ENCODE measurements around the gene FAM200B.

FAM200B gene

GRCh38 chr4:15652841-15653240 is 28.8 kb upstream of the FAM200B start:
- no peak for TF ChIP-seq CTCF (IDR thresholded peaks at IDR 0.05; ENCODE audit: low read depth, low read length)
- H3K4me3 ChIP-seq (ENCODE audit: low read depth, low read length): peak overlapping the region; percentile 86

DNA sequence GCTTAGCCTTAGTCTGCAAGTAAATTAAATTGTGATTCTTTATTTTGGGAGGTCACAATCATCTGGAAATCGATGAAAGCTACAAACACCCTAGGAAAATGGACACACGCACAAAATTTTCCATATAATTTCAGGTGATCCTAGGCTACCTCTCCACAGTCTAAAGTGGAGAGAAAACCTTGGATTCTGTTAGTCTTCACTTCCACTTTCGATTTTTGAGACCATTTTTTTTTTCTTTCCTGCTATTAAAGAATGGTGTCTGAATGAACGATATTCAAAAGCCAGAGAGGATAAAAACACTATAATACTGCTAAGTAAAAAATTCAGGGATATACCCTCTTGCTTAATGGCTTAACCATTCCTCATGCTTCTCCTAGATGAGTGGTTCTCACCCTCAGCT is 28.2 kb upstream of the FAM200B start:
- H3K4me3 ChIP-seq (ENCODE audit: low read depth, low read length): peak overlapping the region; percentile 86
- no peak for TF ChIP-seq CTCF (IDR thresholded peaks at IDR 0.05; ENCODE audit: low read depth, low read length)

- TF ChIP-seq CTCF (IDR thresholded peaks at IDR 0.05; ENCODE audit: low read depth, low read length): no peak
- H3K4me3 ChIP-seq (ENCODE audit: low read depth, low read length): peak overlapping the region; percentile 86
Measured at GRCh38 chr4:15653864-15654592, 27.6 kb upstream of the FAM200B start.

DNA sequence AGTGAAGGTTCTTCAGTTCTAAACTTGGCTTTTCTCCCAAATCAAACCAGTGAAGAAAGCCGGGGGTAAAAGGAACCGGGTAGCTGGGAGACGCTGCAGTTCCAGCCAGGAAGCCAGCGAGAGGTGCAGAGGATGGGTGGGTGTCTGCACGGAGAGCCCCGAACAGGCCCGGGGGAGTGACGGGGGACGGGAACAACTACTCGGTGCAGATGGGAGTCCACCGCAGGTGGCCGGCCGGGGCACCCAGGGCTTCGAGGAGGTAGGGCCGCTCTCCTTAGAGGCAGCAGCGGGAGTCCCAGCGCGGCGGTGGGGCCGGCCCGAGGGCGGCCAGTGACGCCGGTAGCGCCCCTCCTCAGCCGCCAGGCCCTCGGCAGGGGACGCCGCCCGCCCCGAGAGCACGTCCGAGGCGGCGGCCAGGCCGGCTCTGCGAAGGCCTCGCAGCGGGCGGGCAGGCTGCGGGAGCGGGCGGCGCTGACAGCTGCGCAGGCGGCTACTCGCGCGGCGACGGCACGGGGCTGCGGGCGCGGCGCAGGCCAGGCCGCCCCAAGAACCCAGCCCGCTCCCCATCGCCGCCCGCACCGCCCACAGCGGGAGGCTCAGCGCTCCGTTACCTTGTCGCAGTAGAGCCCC is 26.9 kb upstream of the FAM200B start:
- TF ChIP-seq CTCF (IDR thresholded peaks at IDR 0.05; ENCODE audit: low read depth, low read length): no peak
- peak overlapping the region; percentile 86 for H3K4me3 ChIP-seq (ENCODE audit: low read depth, low read length)

DNA sequence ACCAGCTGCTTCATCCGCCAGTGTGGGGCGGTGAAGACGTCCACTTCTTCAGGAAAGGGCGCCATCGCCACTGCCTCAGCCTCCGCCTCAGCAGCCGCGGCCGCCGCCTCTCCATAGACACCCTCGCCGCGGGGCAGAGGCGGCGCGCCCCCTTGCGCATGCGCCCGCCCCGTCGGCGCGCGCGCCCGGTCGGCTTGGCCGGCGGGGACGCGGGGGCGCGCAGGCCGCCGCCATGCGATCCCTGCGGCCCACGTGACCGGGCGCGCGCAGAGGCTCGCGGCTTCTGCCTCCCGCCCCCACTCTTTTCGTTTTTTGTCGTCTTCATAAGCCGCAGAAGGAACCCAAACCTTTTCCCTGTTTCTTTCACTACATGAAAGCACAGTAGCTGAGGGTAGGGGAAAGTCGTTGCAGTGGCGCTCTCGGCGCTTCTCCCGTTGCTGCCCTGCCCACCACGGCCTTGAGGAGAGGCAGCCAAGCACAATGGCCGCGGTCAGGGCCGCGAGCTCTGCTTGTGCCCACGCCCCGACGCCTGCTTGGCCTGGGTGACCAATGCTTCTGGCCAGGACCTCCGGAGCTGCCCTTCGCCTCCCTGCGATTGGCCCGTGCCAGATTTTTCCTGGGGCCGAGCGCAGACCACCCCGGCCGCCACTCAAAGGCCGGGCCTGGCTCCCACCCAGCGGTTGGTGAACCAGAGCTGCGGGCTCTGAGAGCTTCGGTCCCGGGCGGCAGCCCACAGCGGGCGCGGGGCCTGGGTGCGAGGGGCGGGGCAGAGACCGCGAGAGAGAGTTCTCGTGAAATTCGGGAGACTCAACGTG is 26.2 kb upstream of the FAM200B start, which contains the start of gene FBXL5:
Gene FBXL5, minus strand, starts transcription at position 135 of the 815 bp plus-strand sequence. Its CDS starts 70 bp downstream, at position 65.
- no peak for TF ChIP-seq CTCF (IDR thresholded peaks at IDR 0.05; ENCODE audit: low read depth, low read length)
- H3K4me3 ChIP-seq (ENCODE audit: low read depth, low read length): peak within 1 kb of the TSS; percentile 86

GRCh38 chr4:15656038-15656470 is 25.6 kb upstream of the FAM200B start:
- H3K4me3 ChIP-seq (ENCODE audit: low read depth, low read length): peak overlapping the region; percentile 54
- TF ChIP-seq CTCF (IDR thresholded peaks at IDR 0.05; ENCODE audit: low read depth, low read length): no peak
